ENCODE data around the gene YJU2.
"Not testable (repeated sequence)": the region's sequence is repeated elsewhere in the genome, so short reads cannot be mapped to it uniquely, and the experiment has no call there.

Gene YJU2

GRCh38 chr19:4268816-4269430 is 22.0 kb downstream of the YJU2 start:
- DNase-seq: no peak

- DNase-seq: no peak
Observed at GRCh38 chr19:4272894-4273293, 26.0 kb downstream of the YJU2 start.

GRCh38 chr19:4274321-4274686 is 27.4 kb downstream of the YJU2 start:
- not testable (repeated sequence) for DNase-seq

GRCh38 chr19:4277191-4277696 is 30.4 kb downstream of the YJU2 start:
- no peak for DNase-seq

GRCh38 chr19:4278010-4278409 is 31.1 kb downstream of the YJU2 start:
- DNase-seq: no peak

GRCh38 chr19:4278419-4279266 is 31.8 kb downstream of the YJU2 start, which contains the start of gene SHD:
Gene SHD (plus strand): TSS chr19:4279266. CDS start chr19:4280064, 798 bp downstream.
- peak; percentile 69 for DNase-seq

GRCh38 chr19:4279267-4279529 is 32.3 kb downstream of the YJU2 start:
- DNase-seq: no peak

- no peak for DNase-seq
Observed at GRCh38 chr19:4279530-4280422, 32.9 kb downstream of the YJU2 start.

GRCh38 chr19:4284176-4284958 is 37.5 kb downstream of the YJU2 start:
- no peak for DNase-seq

GRCh38 chr19:4284974-4285373 is 38.1 kb downstream of the YJU2 start:
- no peak for DNase-seq

GRCh38 chr19:4286141-4286540 is 39.3 kb downstream of the YJU2 start:
- not testable (repeated sequence) for DNase-seq

GRCh38 chr19:4288091-4288777 is 41.4 kb downstream of the YJU2 start:
- DNase-seq: no peak

- DNase-seq: no peak
Observed at GRCh38 chr19:4291184-4291732, 44.4 kb downstream of the YJU2 start.

GRCh38 chr19:4292515-4292914 is 45.6 kb downstream of the YJU2 start:
- DNase-seq: no peak

GRCh38 chr19:4294389-4294788 is 47.5 kb downstream of the YJU2 start:
- DNase-seq: no peak

GRCh38 chr19:4295972-4296771 is 49.3 kb downstream of the YJU2 start:
- peak; percentile 60 for DNase-seq

GRCh38 chr19:4297901-4298809 is 51.3 kb downstream of the YJU2 start:
- DNase-seq: no peak

- no peak for DNase-seq
Observed at GRCh38 chr19:4298810-4299550, 52.1 kb downstream of the YJU2 start.

- no peak for DNase-seq
Observed at GRCh38 chr19:4300589-4300988, 53.7 kb downstream of the YJU2 start.

Measured in right forelimb (tissue), 1 donor.